AG04449 (cell line): ENCODE measurements around the gene EPM2AIP1.

Experiments
- CTCF ChIA-PET: fragments of 350-600 bp; formaldehyde crosslinking; extraction: SDS; loops from one replicate; lab custom pipeline; 2021; ENCODE audit warnings: antibody characterized with exemption; lab: Yijun Ruan, JAX
- POLR2A ChIA-PET: fragments of 400-600, 350-600 bp; formaldehyde crosslinking; extraction: SDS; loops from one replicate; lab custom pipeline; 2020; ENCODE audit warnings: antibody characterized with exemption, inconsistent platforms; lab: Yijun Ruan, JAX
- DNase-seq: peaks from one replicate; pipeline ENCODE4 v3.0.0-alpha.2; 2010; ENCODE audit warnings: low read depth, low spot score
- H3K4me3 ChIP-seq: 2 replicates; pipeline ENCODE4 v1.5.1; 2011; ENCODE audit warnings: low read depth, mild to moderate bottlenecking, control low read depth, low read length
- CTCF ChIP-seq: IDR thresholded peaks from one replicate; pipeline ENCODE4 v1.5.1; 2011; ENCODE audit warnings: mild to moderate bottlenecking, moderate library complexity, low read length, control low read depth, inconsistent platforms; ENCODE audit not compliant: insufficient read depth; ENCODE audit errors: missing control alignments

The EPM2AIP1 gene

GRCh38 chr3:36960502-36960901 is 32.4 kb downstream of the EPM2AIP1 start:
- no peak for TF ChIP-seq CTCF
- CTCF ChIA-PET, result interaction anchor here (1.6 to 4.8 kb wide), 7 partner anchors 8 to 228 kb away, joined by 3 to 80 read pairs (median 20); no protein-coding TSS in a partner anchor
- POLR2A ChIA-PET, result no interaction called here
- DNase-seq, result no peak
- no peak overlapping the region for H3K4me3 ChIP-seq

GRCh38 chr3:36959821-36960220 is 33.1 kb downstream of the EPM2AIP1 start:
- DNase-seq, result no peak
- CTCF ChIA-PET, result interaction anchor here (0.8 to 4.8 kb wide), 15 partner anchors 8 to 232 kb away, joined by 3 to 80 read pairs (median 19); partner anchors contain the start of genes EPM2AIP1, MLH1 and TRANK1

GRCh38 chr3:36957862-36958686 is 34.9 kb downstream of the EPM2AIP1 start:
- TF ChIP-seq CTCF, result no peak
- POLR2A ChIA-PET, result no interaction called here
- CTCF ChIA-PET, result interaction anchor here (0.7 to 4.8 kb wide), 38 partner anchors 9 to 992 kb away, joined by 3 to 80 read pairs (median 5); partner anchors contain the start of genes EPM2AIP1, MLH1 and TRANK1
- peak; percentile 45 for DNase-seq
- no peak overlapping the region for H3K4me3 ChIP-seq

More at GRCh38 chr3:36959821-36960220, 33.1 kb downstream of the EPM2AIP1 start:
- POLR2A ChIA-PET, result no interaction called here
- no peak overlapping the region for H3K4me3 ChIP-seq
- TF ChIP-seq CTCF, result no peak

DNA sequence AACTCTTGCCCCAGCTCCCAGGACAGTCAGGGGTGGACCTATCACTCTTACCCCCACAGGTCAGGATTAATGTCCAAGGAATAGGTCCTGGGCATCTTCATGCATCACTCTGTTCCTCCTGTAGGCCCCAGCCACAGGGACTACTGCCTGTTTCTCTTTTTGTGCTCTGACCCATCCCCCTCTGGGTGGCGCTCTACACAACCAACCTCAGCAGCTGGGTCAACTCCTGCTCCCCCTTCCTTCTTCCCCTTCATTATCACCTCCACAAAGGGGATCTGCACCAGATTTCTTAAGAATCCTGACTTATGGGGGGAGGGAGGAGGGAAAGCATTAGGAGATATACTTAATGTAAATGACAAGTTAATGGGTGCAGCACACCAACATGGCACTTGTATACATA is 35.9 kb downstream of the EPM2AIP1 start:
- DNase-seq, result no peak
- ChIA-PET CTCF (interaction anchor here (1.3 to 4.8 kb wide), 16 partner anchors 8 to 991 kb away, joined by 3 to 80 read pairs (median 9); partner anchors contain the start of gene TRANK1), POLR2A (no interaction called here)
- H3K4me3 ChIP-seq, result no peak overlapping the region
- TF ChIP-seq CTCF, result no peak

DNA sequence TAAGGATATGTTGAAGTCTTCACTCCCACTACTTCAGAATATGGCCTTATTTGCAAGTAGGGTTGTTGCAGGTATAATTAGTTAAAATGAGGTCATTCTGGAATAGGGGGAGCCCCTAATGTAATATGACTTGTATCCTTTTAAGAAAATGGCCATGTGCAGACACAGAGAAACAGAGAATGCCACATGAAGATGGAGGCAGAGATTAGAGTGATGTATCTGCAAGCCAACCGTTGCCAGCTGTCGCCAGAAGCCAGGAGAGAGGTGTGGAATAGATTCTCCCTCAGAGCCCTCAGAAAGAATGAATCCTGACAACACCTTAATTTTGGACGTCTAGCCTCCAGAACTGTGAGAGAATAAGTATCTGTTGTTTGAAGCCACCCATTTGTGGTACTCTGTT is 36.8 kb downstream of the EPM2AIP1 start:
- ChIA-PET CTCF (interaction anchor here (1.4 to 4.8 kb wide), 5 partner anchors 12 to 224 kb away, joined by 3 to 80 read pairs (median 41); partner anchors contain the start of gene TRANK1), POLR2A (no interaction called here)
- TF ChIP-seq CTCF, result no peak
- DNase-seq, result no peak
- H3K4me3 ChIP-seq, result no peak overlapping the region
